A673 (cell line): ENCODE data around the gene TMEM202. TPM values are rescaled to one million over a fixed set of nuclear protein-coding genes. Genes with fewer than 3 reads are reported as not detected.

Experiments used
- Bru-seq: library from RNA; stranded (reverse); fragments of 400-500 nt; gene quantifications from one replicate; lab custom pipeline; 2021; lab: Mats Ljungman, UMichigan
- BruChase-seq, 2 experiments: library from RNA; stranded (reverse); fragments of 400-500 nt; gene quantifications; one replicate each; lab custom pipeline; 2021; lab: Mats Ljungman, UMichigan
- BruUV-seq: library from RNA; stranded (reverse); fragments of 400-500 nt; replicated peaks from 2 replicates; lab custom pipeline; 2021; lab: Mats Ljungman, UMichigan
- CTCF ChIA-PET: fragments of 300-600 bp; sonication (Branson Sonifier 250); formaldehyde crosslinking; loops from one replicate; lab custom pipeline; 2022; ENCODE audit warnings: antibody characterized with exemption; lab: Charles Lee
- POLR2A ChIA-PET: fragments of 300-600 bp; sonication (Branson Sonifier 250); formaldehyde crosslinking; loops from one replicate; lab custom pipeline; 2022; ENCODE audit warnings: antibody characterized with exemption; ENCODE audit not compliant: low non-redundant PET; lab: Charles Lee
- DNase-seq: peaks from one replicate; pipeline ENCODE4 v3.0.0-alpha.2; 2015; ENCODE audit warnings: low spot score
- H3K27ac ChIP-seq: fragments of 200-600 bp; sonication (generic); 2 replicates; pipeline ENCODE4 v1.5.1; 2016; ENCODE audit warnings: mixed run types, low read depth, mild to moderate bottlenecking, mixed read lengths, antibody characterized with exemption, low read length; ENCODE audit not compliant: poor library complexity, severe bottlenecking
- H3K27me3 ChIP-seq: fragments of 200-600 bp; sonication (generic); replicated peaks from 2 replicates; pipeline ENCODE4 v1.6.1; 2017; ENCODE audit warnings: mixed run types, low read depth, mild to moderate bottlenecking, mixed read lengths, antibody characterized with exemption, low read length; ENCODE audit not compliant: insufficient read depth, poor library complexity
- H3K36me3 ChIP-seq: fragments of 200-600 bp; sonication (generic); 2 replicates; pipeline ENCODE4 v1.6.1; 2016; ENCODE audit warnings: mixed run types, mild to moderate bottlenecking, mixed read lengths, antibody characterized with exemption, low read length; ENCODE audit not compliant: insufficient read depth, poor library complexity, severe bottlenecking
- H3K4me1 ChIP-seq: fragments of 200-600 bp; sonication (generic); 2 replicates; pipeline ENCODE4 v1.6.1; 2017; ENCODE audit warnings: mixed run types, mild to moderate bottlenecking, mixed read lengths, antibody characterized with exemption, low read length; ENCODE audit not compliant: insufficient read depth, poor library complexity, severe bottlenecking
- H3K4me3 ChIP-seq: fragments of 200-600 bp; sonication (generic); 2 replicates; pipeline ENCODE4 v1.5.1; 2016; ENCODE audit warnings: low read depth, mixed run types, mild to moderate bottlenecking, mixed read lengths, low read length; ENCODE audit not compliant: poor library complexity, severe bottlenecking
- H3K9me3 ChIP-seq: fragments of 200-600 bp; sonication (generic); 2 replicates; pipeline ENCODE4 v1.6.1; 2016; ENCODE audit warnings: mixed run types, low read depth, mild to moderate bottlenecking, mixed read lengths, antibody characterized with exemption, low read length; ENCODE audit not compliant: poor library complexity, severe bottlenecking
- CTCF ChIP-seq: fragments of 300-800, 200-600 bp; sonication (generic); conservative IDR thresholded peaks from 2 replicates; pipeline ENCODE4 v1.5.1; 2017; ENCODE audit warnings: low read depth, mild to moderate bottlenecking, antibody characterized with exemption, low read length, moderate library complexity, mixed read lengths
- EZH2 ChIP-seq: fragments of 200-600 bp; sonication (generic); IDR thresholded peaks from 2 replicates; pipeline ENCODE4 v1.6.1; 2017; ENCODE audit warnings: borderline replicate concordance, low read depth, mild to moderate bottlenecking, mixed read lengths, antibody characterized with exemption, low read length; ENCODE audit not compliant: poor library complexity, severe bottlenecking
- intact Hi-C: fragments of 100-400 bp; cut with micrococcal nuclease; formaldehyde crosslinking; loops from one replicate; pipeline ENCODE4 v1.10.0; 2022; ENCODE audit not compliant: unreplicated experiment
- long read RNA-seq: library from polyadenylated mRNA; stranded (forward); transcript quantifications from one replicate; pipeline ENCODE4 v2.0.0, GENCODE V29; 2022
- total RNA-seq: library from RNA; stranded (reverse); gene quantifications from 2 replicates; pipeline ENCODE4 v1.2.3, GENCODE V29; 2021

TMEM202 gene
- total RNA-seq (not detected in 2 replicates), Bru-seq, nascent RNA (not detected), BruChase-seq, experiment 1, labeled RNA remaining after a 2-hour chase (not detected), BruChase-seq, experiment 2, labeled RNA remaining after a 6-hour chase (not detected)
- long read RNA-seq, result 0 reads

DNA sequence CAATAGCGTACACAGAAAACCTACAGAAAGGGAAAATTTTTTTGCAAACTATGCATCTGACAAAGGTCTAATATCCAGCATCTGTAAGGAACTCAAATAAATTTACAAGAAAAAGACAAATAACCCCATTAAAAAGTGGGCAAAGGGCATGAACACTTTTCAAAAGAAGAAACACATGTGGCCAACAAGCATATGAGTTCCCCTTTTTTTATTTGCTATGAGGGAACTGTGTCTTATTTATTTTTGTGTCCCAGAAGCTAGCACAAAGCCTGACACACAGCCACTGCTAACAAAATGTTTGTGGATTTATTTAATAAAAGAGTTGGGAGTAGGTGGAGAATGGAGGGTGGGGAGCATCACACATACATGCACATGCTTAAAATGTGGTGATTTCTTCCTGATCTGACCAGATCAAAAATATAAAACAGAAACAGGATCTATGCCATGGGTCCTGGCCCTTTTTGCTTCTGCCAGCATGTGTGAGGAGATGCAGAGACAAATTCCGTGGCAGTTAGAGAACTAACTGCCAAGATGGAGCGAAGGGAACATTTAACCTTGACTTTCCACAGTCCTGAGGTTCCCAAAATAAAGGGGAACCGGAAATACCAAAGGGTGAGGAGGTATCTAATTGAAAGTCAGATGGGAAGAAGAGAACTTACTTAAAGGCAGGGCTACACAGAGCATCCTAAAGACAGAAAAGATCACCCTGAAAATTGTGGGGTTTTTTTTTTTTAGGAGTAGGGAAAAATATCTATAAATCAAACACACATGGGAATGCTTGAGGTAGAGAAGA is at the start of gene TMEM202:
Gene TMEM202, plus strand, starts transcription at position 510 of the 793 bp plus-strand sequence. Its CDS starts 22 bp downstream, at position 532.
- no TSS peak for BruUV-seq
- no peak within 1 kb of the TSS for H3K4me3 ChIP-seq
- no peak within 1 kb of the TSS for H3K27ac ChIP-seq
- DNase-seq, result no peak
- intact Hi-C loops, result no loop called here
- peaks cover 32% of the 10 kb centered on the region for H3K27me3 ChIP-seq
- H3K4me1 ChIP-seq, result no peaks in the 10 kb centered on the region
- ChIA-PET CTCF (no interaction called here), POLR2A (interaction anchor here (0.6 kb wide), 1 partner anchor 48 kb away, joined by 6 read pairs; no protein-coding TSS in a partner anchor)
- no peaks in the 10 kb centered on the region for H3K9me3 ChIP-seq
- no peaks in the 10 kb centered on the region for H3K36me3 ChIP-seq
- TF ChIP-seq CTCF (no peak), EZH2 (no peak)

DNA sequence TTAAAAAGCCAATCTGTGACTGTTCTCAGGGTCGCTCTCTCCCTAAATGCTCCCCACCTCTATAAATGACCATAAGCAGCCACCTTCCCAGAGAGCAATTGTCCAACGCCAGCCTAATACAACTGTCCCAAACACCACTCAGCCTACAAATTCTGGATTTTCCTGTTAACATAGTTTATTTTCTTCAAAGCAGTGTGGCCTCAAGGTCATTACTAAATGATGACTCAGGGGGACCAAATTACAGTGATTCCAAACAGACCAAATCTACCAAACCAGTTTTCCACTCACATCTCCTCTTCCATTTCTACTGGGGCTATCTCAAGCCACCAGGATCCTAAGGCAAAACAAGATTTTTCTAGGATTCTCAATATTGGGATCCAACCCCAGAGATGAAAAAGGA is 44.8 kb upstream of the TMEM202 start:
- Histone ChIP-seq H3K4me1 (peaks cover 4% of the 10 kb centered on the region), H3K27ac (no peak overlapping the region), H3K4me3 (no peak overlapping the region), H3K9me3 (no peaks in the 10 kb centered on the region), H3K36me3 (peaks cover 13% of the 10 kb centered on the region), H3K27me3 (no peaks in the 10 kb centered on the region)
- ChIA-PET POLR2A (no interaction called here), CTCF (no interaction called here)
- BruUV-seq, result no TSS peak
- no peak for DNase-seq
- TF ChIP-seq CTCF (no peak), EZH2 (no peak)
- intact Hi-C loops, result no loop called here

DNA sequence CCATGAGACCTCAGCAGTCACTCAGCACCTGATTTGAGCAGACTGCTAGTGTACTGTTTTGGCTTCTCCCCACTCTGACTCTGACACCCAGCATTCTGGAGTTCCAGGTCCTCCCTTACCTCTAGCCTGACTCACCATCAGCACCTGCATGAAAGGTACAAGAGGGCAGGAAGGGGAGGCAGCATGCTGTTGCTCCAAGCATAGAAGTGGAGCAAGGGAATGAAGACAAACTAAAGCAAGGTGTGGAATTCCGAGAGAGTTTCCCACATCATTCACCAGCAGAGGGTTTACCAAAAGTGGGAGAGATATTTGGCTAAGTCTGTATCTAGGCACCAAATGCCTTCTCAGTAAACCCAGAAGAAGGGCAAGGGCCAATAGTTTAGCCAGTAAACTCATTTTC is 43.6 kb upstream of the TMEM202 start:
- peaks cover 13% of the 10 kb centered on the region for H3K36me3 ChIP-seq
- TF ChIP-seq CTCF, result no peak

More for the DNA sequence above, 43.6 kb upstream of the TMEM202 start:
- H3K27ac ChIP-seq, result no peak overlapping the region
- H3K27me3 ChIP-seq, result no peaks in the 10 kb centered on the region
- no peaks in the 10 kb centered on the region for H3K9me3 ChIP-seq
- H3K4me1 ChIP-seq, result peaks cover 7% of the 10 kb centered on the region
- POLR2A ChIA-PET, result no interaction called here
- intact Hi-C loops, result no loop called here
- CTCF ChIA-PET, result no interaction called here
- H3K4me3 ChIP-seq, result no peak overlapping the region
- no TSS peak for BruUV-seq
- no peak for DNase-seq
